ENCODE measurements around the gene THAP11. TPM values are rescaled to one million over a fixed set of nuclear protein-coding genes. Genes with fewer than 3 reads are reported as not detected.

The THAP11 gene
- total and polyA plus RNA-seq, 2 of the 13 experiments (the other 11 are each of a cell fraction or from before 2014, with no cell fraction given), result 44.2 to 53.4 TPM

DNA sequence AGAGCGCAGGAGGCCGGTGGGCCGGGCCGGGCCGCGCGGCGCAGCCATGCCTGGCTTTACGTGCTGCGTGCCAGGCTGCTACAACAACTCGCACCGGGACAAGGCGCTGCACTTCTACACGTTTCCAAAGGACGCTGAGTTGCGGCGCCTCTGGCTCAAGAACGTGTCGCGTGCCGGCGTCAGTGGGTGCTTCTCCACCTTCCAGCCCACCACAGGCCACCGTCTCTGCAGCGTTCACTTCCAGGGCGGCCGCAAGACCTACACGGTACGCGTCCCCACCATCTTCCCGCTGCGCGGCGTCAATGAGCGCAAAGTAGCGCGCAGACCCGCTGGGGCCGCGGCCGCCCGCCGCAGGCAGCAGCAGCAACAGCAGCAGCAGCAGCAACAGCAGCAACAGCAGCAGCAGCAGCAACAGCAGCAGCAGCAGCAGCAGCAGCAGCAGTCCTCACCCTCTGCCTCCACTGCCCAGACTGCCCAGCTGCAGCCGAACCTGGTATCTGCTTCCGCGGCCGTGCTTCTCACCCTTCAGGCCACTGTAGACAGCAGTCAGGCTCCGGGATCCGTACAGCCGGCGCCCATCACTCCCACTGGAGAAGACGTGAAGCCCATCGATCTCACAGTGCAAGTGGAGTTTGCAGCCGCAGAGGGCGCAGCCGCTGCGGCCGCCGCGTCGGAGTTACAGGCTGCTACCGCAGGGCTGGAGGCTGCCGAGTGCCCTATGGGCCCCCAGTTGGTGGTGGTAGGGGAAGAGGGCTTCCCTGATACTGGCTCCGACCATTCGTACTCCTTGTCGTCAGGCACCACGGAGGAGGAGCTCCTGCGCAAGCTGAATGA, 606 bp downstream of the THAP11 start (continued):
- TF ChIP-seq ARID5B (CRISPR knock-in tag; IDR thresholded peaks at IDR 0.05) (peak; percentile 37; the same call in 1 of the 2 replicates), ZNF562 (CRISPR knock-in tag; IDR thresholded peaks at IDR 0.05; ENCODE audit: borderline replicate concordance) (no peak), ZNF432 (CRISPR knock-in tag; IDR thresholded peaks at IDR 0.05; ENCODE audit: borderline replicate concordance) (peak; percentile 27; the same call in 1 of the 2 replicates), EZH2 (conservative IDR thresholded peaks at IDR 0.05; ENCODE audit: low read depth, low read length) (no peak), MEIS2 (CRISPR knock-in tag; IDR thresholded peaks at IDR 0.05) (no peak), ARHGAP35 (CRISPR knock-in tag; IDR thresholded peaks at IDR 0.05; ENCODE audit: borderline replicate concordance) (peak; percentile 89), ZGPAT (CRISPR knock-in tag; IDR thresholded peaks at IDR 0.05) (peak; percentile 54; the same call in 1 of the 2 replicates), MAZ (IDR thresholded peaks at IDR 0.05; ENCODE audit: borderline replicate concordance, low read depth, low read length) (no peak), MAZ (CRISPR knock-in tag; IDR thresholded peaks at IDR 0.05; ENCODE audit: low read depth) (peak; percentile 6; the same call in 1 of the 2 replicates), ZFP37 (CRISPR knock-in tag; IDR thresholded peaks at IDR 0.05; ENCODE audit: borderline replicate concordance) (no peak), ZNF619 (CRISPR knock-in tag; IDR thresholded peaks at IDR 0.05) (peak; percentile 64; the same call in 1 of the 2 replicates), EP300 (IDR thresholded peaks at IDR 0.05; ENCODE audit: low read depth in 2 of 2, low read length in 2 of 2) (no peak), EP300 (CRISPR knock-in tag; IDR thresholded peaks at IDR 0.05; ENCODE audit: borderline replicate concordance) (no peak), ZNF816 (CRISPR knock-in tag; IDR thresholded peaks at IDR 0.05; ENCODE audit: borderline replicate concordance) (no peak), SNAPC2 (CRISPR knock-in tag; IDR thresholded peaks at IDR 0.05) (no peak)
- TF ChIP-seq, protein P1, sequence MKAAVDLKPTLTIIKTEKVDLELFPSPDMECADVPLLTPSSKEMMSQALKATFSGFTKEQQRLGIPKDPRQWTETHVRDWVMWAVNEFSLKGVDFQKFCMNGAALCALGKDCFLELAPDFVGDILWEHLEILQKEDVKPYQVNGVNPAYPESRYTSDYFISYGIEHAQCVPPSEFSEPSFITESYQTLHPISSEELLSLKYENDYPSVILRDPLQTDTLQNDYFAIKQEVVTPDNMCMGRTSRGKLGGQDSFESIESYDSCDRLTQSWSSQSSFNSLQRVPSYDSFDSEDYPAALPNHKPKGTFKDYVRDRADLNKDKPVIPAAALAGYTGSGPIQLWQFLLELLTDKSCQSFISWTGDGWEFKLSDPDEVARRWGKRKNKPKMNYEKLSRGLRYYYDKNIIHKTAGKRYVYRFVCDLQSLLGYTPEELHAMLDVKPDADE (CRISPR knock-in tag; IDR thresholded peaks at IDR 0.05), result no peak
- TF ChIP-seq, protein P2, sequence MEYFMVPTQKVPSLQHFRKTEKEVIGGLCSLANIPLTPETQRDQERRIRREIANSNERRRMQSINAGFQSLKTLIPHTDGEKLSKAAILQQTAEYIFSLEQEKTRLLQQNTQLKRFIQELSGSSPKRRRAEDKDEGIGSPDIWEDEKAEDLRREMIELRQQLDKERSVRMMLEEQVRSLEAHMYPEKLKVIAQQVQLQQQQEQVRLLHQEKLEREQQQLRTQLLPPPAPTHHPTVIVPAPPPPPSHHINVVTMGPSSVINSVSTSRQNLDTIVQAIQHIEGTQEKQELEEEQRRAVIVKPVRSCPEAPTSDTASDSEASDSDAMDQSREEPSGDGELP (IDR thresholded peaks at IDR 0.05; ENCODE audit: borderline replicate concordance, low read depth), result peak; percentile 18; the same call in 1 of the 2 replicates
- TF ChIP-seq, protein P3, sequence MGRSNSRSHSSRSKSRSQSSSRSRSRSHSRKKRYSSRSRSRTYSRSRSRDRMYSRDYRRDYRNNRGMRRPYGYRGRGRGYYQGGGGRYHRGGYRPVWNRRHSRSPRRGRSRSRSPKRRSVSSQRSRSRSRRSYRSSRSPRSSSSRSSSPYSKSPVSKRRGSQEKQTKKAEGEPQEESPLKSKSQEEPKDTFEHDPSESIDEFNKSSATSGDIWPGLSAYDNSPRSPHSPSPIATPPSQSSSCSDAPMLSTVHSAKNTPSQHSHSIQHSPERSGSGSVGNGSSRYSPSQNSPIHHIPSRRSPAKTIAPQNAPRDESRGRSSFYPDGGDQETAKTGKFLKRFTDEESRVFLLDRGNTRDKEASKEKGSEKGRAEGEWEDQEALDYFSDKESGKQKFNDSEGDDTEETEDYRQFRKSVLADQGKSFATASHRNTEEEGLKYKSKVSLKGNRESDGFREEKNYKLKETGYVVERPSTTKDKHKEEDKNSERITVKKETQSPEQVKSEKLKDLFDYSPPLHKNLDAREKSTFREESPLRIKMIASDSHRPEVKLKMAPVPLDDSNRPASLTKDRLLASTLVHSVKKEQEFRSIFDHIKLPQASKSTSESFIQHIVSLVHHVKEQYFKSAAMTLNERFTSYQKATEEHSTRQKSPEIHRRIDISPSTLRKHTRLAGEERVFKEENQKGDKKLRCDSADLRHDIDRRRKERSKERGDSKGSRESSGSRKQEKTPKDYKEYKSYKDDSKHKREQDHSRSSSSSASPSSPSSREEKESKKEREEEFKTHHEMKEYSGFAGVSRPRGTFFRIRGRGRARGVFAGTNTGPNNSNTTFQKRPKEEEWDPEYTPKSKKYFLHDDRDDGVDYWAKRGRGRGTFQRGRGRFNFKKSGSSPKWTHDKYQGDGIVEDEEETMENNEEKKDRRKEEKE (IDR thresholded peaks at IDR 0.05), result no peak

Measured in HepG2 (cell line).